Amniotic stem cell (primary cell): ENCODE data around the gene SMIM38.

Experiments
- DNase-seq: peaks from one replicate; lab custom pipeline; 2025; lab: John Stamatoyannopoulos, UW

Gene SMIM38

GRCh38 chr11:69203381-69203780, 47.6 kb downstream of the SMIM38 start:
- DNase-seq, result no peak

GRCh38 chr11:69203901-69204245, 48.1 kb downstream of the SMIM38 start:
- DNase-seq, result no peak

- DNase-seq, result no peak
These were observed 48.7 kb downstream of the SMIM38 start for GRCh38 chr11:69204246-69204940.

GRCh38 chr11:69204941-69205742, 49.4 kb downstream of the SMIM38 start:
- no peak for DNase-seq
